GM21528 (cell line): ENCODE measurements around the gene CYP2D6.
"Not testable (repeated sequence)": the region's sequence is repeated elsewhere in the genome, so short reads cannot be mapped to it uniquely, and the experiment has no call there.

Experiments
- ATAC-seq: cut with Tn5 transposase; IDR thresholded peaks from one replicate; pipeline ENCODE4 v1.9.1; 2021; ENCODE audit warnings: mild to moderate bottlenecking, moderate library complexity; ENCODE audit not compliant: unreplicated experiment, low FRiP score

The CYP2D6 gene

DNA sequence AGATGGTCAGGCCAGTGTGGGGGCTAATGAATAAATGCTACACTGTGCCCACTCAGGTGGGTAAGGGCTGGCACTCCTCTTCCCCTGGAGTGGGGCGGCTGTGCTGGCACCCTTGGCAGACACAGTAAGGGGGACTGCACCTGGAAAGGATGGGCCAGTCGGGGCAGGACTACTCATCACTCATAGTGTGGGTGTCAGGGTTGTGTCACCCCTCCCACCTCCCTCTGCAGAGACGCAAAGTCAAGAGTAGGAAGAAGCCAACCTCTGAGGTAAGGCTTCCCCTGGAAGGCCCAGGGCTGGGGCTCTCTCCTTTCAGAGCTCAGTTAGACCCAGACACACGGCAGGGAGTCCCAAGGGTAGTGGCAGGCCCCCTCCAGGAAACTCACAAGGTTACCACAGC, 5.1 kb upstream of the CYP2D6 start:
- not testable (repeated sequence) for ATAC-seq

GRCh38 chr22:42134100-42135020, 3.8 kb upstream of the CYP2D6 start:
- no peak for ATAC-seq

DNA sequence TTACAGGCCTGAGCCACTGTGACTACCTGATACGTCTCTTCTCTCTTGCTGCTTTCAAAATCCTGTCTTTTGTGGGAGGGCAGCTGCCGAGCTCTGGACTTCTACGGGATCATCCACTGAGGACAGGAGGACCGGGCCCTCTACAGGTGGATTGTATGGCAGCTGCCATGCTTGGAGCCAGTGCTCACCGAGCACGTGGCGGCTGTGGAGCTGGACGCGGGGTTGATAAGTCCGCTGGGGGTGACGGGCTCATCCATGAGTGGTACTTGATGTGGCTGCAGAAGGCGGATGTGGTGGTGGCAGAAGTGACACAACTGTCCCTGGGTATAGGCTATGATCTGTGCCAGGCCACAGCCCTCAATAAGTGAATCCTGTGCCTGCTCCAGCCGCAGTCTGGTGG, 1.8 kb upstream of the CYP2D6 start:
- ATAC-seq: no peak

GRCh38 chr22:42131562-42131961, 952 bp upstream of the CYP2D6 start:
- ATAC-seq: no peak

DNA sequence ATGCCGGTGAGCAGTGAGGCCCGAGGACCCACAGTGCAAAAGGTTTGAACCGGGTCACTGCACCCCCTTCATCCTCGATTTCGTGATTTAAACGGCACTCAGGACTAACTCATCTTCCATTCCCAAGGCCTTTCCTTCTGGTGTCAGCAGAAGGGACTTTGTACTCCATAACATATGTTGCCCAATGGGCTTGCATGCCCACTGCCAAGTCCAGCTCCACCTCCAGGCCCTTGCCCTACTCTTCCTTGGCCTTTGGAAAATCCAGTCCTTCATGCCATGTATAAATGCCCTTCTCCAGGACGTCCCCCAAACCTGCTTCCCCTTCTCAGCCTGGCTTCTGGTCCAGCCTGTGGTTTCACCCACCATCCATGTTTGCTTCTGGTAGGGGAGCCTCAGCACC, 428 bp downstream of the CYP2D6 start:
- ATAC-seq: not testable (repeated sequence)

DNA sequence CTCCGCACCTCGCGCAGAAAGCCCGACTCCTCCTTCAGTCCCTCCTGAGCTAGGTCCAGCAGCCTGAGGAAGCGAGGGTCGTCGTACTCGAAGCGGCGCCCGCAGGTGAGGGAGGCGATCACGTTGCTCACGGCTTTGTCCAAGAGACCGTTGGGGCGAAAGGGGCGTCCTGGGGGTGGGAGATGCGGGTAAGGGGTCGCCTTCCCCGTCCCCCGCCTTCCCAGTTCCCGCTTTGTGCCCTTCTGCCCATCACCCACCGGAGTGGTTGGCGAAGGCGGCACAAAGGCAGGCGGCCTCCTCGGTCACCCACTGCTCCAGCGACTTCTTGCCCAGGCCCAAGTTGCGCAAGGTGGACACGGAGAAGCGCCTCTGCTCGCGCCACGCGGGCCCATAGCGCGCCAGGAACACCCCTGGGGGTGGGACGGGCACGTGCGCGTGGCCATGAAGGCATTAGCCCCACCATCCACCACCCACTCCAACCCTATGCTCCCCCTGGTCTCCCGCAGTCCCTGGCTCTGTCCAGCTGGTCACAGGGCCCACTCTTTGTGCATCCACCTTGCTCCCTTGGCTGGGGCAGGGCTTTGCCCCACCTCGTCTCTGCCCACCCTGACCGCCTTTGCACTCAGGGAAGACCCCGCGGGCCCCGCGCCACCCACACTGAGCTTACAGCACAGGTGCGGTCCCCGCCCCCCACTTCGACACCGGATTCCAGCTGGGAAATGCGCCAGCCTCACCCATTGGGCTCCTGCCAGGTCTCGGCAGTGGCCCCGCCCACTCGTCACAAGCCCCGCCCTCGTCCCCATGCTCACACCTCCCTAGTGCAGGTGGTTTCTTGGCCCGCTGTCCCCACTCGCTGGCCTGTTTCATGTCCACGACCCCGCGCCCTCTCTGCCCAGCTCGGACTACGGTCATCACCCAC, 1.6 kb downstream of the CYP2D6 start:
- ATAC-seq: not testable (repeated sequence)

- ATAC-seq: not testable (repeated sequence)
Measured at GRCh38 chr22:42128007-42128406, 2.6 kb downstream of the CYP2D6 start.

DNA sequence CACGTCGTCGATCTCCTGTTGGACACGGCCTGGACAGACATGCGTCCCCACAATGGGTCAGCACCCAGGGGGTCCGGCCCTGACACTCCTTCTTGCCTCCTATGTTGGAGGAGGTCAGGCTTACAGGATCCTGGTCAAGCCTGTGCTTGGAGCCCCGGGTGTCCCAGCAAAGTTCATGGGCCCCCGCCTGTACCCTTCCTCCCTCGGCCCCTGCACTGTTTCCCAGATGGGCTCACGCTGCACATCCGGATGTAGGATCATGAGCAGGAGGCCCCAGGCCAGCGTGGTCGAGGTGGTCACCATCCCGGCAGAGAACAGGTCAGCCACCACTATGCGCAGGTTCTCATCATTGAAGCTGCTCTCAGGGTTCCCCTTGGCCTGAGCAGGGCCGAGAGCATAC, 3.0 kb downstream of the CYP2D6 start:
- no peak for ATAC-seq

GRCh38 chr22:42123529-42123928, 7.1 kb downstream of the CYP2D6 start:
- not testable (repeated sequence) for ATAC-seq

- ATAC-seq: not testable (repeated sequence)
Measured at GRCh38 chr22:42120231-42121021, 10.2 kb downstream of the CYP2D6 start.

DNA sequence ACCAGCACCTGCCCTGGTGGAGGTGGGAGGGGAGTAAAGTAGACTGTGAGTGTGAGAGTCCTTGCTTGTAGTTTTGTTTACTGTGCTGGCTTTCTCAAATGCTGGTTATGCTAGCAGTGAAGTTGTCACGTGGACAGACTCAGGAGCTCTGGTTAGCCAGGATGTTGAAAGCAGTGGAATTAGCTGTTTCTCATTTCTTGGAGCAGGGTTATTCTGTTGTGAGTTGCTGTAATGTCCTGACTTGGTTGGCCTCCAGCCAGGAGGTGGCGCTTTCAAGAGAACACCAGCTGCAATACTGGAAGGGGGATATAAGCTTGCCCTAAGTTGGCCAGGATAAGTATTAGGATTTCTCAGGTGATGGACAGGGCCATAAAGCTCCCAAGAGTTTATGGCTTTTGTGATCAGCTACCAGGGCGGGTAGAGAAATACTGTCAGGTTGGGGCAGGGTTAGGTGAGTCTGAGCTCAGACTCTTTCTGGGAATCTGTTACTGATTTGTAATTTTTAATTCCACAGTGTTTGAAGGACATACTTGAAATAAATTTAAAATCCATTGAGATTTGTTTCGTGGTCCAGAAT, 13.7 kb downstream of the CYP2D6 start:
- no peak for ATAC-seq

DNA sequence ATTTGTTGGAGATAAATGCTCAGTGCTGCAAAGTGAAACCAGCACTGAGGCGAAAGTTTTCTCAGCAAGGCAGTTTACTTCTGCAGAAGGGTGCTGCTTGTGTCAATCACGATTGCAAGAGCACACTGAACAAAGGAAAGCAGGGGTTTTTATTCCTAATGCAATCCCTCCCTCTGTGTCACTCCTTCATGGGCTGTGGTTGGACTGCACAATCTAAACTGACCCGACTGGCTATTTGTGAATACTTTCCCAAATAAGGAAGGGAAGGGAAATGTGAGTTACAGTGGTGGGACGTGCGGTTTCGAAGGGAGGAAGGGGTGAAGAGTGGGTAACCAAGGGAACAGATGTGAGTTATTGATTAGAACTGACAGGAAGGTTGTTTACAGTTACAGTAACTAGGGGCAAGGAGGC, 15.2 kb downstream of the CYP2D6 start:
- not testable (repeated sequence) for ATAC-seq

DNA sequence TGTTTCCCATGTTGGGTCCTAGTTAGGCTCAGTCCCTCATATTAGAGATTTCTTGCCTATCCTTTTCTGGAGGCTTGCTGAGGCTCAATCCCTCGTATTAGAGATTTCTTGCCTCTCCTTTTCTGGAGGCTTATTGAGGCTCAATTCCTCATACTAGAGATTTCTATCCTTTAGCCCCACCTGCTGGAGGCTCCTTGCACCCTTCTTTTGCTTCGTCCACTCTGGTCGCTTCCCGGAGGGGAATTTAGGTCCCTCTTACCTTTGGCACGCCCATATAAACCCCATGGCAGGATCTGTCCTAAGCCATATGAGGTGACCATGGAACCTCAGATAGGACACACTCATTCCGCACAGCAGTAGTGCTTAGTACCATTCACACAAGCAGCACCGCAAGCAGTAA, 15.9 kb downstream of the CYP2D6 start:
- ATAC-seq: no peak

DNA sequence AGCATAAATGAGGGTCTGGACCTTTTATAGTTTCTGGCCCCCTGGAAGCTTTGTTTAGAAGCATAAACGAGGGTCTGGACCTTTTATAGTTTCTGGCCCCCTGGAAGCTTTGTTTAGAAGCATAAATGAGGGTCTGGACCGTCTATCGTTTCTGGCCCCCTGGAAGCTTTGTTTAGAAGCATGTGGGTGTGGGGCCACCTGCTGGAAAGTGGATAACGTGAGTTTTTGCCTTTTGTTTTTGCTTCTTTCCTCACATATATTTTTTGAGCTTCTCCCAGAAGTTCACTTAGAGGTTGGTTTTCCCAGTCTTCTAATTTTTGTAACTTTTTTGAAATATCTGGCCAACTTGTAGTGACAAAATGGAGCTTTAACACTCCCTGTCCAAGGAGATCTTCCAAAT, 17.8 kb downstream of the CYP2D6 start:
- ATAC-seq: not testable (repeated sequence)

GRCh38 chr22:42111798-42112197, 18.8 kb downstream of the CYP2D6 start:
- ATAC-seq: no peak

DNA sequence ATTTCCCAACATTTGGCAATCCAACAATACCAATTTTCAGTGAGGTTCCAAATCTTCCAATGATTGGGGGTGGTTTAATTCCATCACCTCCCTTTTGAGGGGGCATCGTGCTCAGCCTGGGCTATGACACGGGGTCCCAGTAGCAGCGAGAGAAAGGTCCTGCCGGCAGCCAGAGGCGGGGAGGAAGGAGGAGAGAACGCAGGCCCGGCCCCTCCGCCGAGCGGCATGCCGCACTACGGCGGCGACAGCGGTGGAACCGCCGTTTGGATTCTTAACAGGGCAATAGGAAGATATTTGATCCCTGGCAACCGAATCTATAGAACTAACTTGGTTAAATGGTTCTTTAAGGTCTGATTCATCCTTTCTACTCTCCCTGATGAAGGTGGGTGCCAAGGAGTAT, 21.8 kb downstream of the CYP2D6 start:
- ATAC-seq: no peak

DNA sequence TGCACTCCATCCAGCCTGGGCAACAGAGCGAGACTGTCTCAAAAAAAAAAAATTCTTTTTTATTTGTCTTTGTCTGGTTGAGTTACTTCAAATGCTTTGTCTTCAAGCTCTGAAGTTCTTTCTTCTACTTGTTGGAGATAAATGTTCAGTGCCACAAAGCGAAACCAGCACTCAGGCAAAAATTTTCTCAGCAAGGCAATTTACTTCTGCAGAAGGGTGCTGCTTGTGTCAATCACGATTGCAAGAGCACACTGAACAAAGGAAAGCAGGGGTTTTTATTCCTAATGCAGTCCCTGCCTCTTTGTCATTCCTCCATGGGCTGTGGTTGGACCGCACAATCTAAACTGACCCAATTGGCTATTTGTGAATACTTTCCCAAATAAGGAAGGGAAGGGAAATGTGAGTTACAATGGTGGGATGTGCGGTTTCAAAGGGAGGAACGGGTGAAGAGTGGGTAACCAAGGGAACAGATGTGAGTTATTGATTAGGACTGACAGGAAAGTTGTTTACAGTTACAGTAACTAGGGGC, 26.2 kb downstream of the CYP2D6 start:
- not testable (repeated sequence) for ATAC-seq

DNA sequence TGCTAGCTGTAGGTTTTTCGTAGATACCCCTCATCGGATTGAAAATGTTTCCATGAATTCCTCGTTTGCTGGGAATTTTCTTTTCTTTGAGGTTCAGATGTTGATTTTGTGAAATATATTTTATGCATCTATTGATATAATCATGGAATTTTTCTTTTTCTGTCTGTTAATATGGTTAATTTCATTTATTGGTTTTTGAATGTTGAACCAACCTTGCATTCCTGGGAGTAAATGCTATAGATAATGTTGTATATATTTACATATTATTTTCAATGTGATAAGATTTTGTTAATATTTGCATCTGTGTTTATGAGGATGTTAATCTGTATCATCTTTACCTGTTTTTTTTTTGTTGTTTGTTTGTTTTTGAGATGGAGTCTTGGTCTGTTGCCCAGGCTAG, 29.4 kb downstream of the CYP2D6 start:
- ATAC-seq: no peak

GRCh38 chr22:42091455-42091782, 39.2 kb downstream of the CYP2D6 start:
- no peak for ATAC-seq
